H1 (cell line): ENCODE results near the gene MRPL50. TPM values are rescaled to one million over a fixed set of nuclear protein-coding genes. Genes with fewer than 3 reads are reported as not detected.

ENCODE experiments used
- CTCF ChIA-PET: fragments of 300-600 bp; sonication (Branson Sonifier 250); formaldehyde crosslinking; loops from one replicate; lab custom pipeline; 2021; ENCODE audit not compliant: partially characterized antibody; lab: Charles Lee
- POLR2A ChIA-PET: fragments of 300-600 bp; sonication (Branson Sonifier 250); formaldehyde crosslinking; loops from one replicate; lab custom pipeline; 2021; ENCODE audit warnings: inconsistent platforms; ENCODE audit not compliant: partially characterized antibody; lab: Charles Lee
- DNase-seq, 2 experiments: peaks; one replicate each; pipeline versions ENCODE4 v3.0.0 to v3.0.0-alpha.2; 2010 to 2022; ENCODE audit warnings: low spot score in 2 of 2, low read depth in 1 of 2, mixed read lengths in 1 of 2
- FAIRE-seq: peaks from 2 replicates; lab custom pipeline; 2011; peaks lifted over from hg19 to GRCh38; lab: Jason Lieb, UNC
- H2AFZ ChIP-seq: 2 replicates; pipeline ENCODE4 v1.8.1; 2012; ENCODE audit warnings: low read length, inconsistent platforms
- H2AK5ac ChIP-seq: 2 replicates; pipeline ENCODE4 v1.6.1; 2013; ENCODE audit warnings: low read depth, low read length
- H2BK120ac ChIP-seq: replicated peaks from 2 replicates; pipeline ENCODE3; 2013; ENCODE audit warnings: low read depth, low read length, inconsistent platforms
- H2BK12ac ChIP-seq: 2 replicates; pipeline ENCODE4 v1.6.1; 2013; ENCODE audit warnings: low read depth, low read length
- H2BK15ac ChIP-seq: 2 replicates; pipeline ENCODE4 v1.6.1; 2013; ENCODE audit warnings: low read length
- H2BK20ac ChIP-seq: 2 replicates; pipeline ENCODE4 v1.6.1; 2013; ENCODE audit warnings: low read length
- H2BK5ac ChIP-seq: 2 replicates; pipeline ENCODE4 v1.6.1; 2013; ENCODE audit warnings: low read depth, low read length
- H3K14ac ChIP-seq: 2 replicates; pipeline ENCODE4 v1.6.1; 2013; ENCODE audit warnings: inconsistent platforms; ENCODE audit not compliant: insufficient read length
- H3K18ac ChIP-seq: 2 replicates; pipeline ENCODE4 v1.6.1; 2013; ENCODE audit warnings: low read length; ENCODE audit errors: extremely low read depth
- H3K23ac ChIP-seq: 2 replicates; pipeline ENCODE4 v1.6.1; 2013; ENCODE audit warnings: inconsistent platforms; ENCODE audit not compliant: insufficient read length
- H3K23me2 ChIP-seq: 2 replicates; pipeline ENCODE4 v1.6.1; 2013; ENCODE audit warnings: low read depth, low read length
- H3K27ac ChIP-seq: 2 replicates; pipeline ENCODE4 v1.6.1; 2011; ENCODE audit warnings: low read depth, low read length, inconsistent platforms
- H3K27me3 ChIP-seq, 4 experiments: replicated peaks in 1 of 4; 1 replicate in 1 of 4; 2 replicates in 3 of 4; pipeline versions ENCODE4 v1.6.1 to v1.8.1; 2011 to 2013; ENCODE audit warnings: low read length in 3 of 4, mild to moderate bottlenecking in 3 of 4, inconsistent platforms in 2 of 4, mixed read lengths in 2 of 4, moderate library complexity in 1 of 4; ENCODE audit not compliant: control insufficient read depth in 3 of 4, insufficient read depth in 3 of 4; ENCODE audit errors: extremely low read depth in 1 of 4
- H3K36me3 ChIP-seq, 4 experiments: 2 replicates each; pipeline versions ENCODE4 v1.6.1 to v1.8.1; 2011 to 2013; ENCODE audit warnings: mild to moderate bottlenecking in 4 of 4, low read length in 3 of 4, moderate library complexity in 2 of 4, control low read depth in 1 of 4, inconsistent platforms in 1 of 4; ENCODE audit not compliant: insufficient read depth in 4 of 4, control insufficient read depth in 2 of 4
- H3K4ac ChIP-seq: replicated peaks from 2 replicates; pipeline ENCODE3; 2013; ENCODE audit warnings: low read length, low read depth, mixed read lengths, inconsistent platforms; ENCODE audit not compliant: insufficient read length
- H3K4me1 ChIP-seq, 4 experiments: replicated peaks in 1 of 4; 1 replicate in 1 of 4; 2 replicates in 3 of 4; pipeline versions ENCODE4 v1.6.1 to v1.8.1; 2011 to 2013; ENCODE audit warnings: low read length in 3 of 4, inconsistent platforms in 2 of 4, mixed read lengths in 1 of 4; ENCODE audit not compliant: insufficient read depth in 4 of 4, control insufficient read depth in 3 of 4
- H3K4me2 ChIP-seq, 2 experiments: 2 replicates each; pipeline versions ENCODE4 v1.6.1 to v1.8.1; 2011 to 2013; ENCODE audit warnings: low read depth in 2 of 2, low read length in 2 of 2, control low read depth in 1 of 2, inconsistent platforms in 1 of 2, mild to moderate bottlenecking in 1 of 2; ENCODE audit not compliant: insufficient read depth in 1 of 2
- H3K4me3 ChIP-seq, 4 experiments: fragments of 200-600, 300-600 bp in 1 of 4; sonication (generic), shearing (Covaris generic), sonication (Bioruptor Twin) in 1 of 4; 2 replicates each; pipeline versions ENCODE4 v1.5.1 to v1.8.1; 2011 to 2016; ENCODE audit warnings: low read length in 4 of 4, low read depth in 3 of 4, control low read depth in 2 of 4, inconsistent platforms in 2 of 4, mild to moderate bottlenecking in 2 of 4, mixed read lengths in 1 of 4, moderate library complexity in 1 of 4; ENCODE audit not compliant: insufficient read depth in 2 of 4; ENCODE audit errors: extremely low read depth in 1 of 4
- H3K56ac ChIP-seq: replicated peaks from 2 replicates; pipeline ENCODE3; 2013; ENCODE audit warnings: low read depth, mild to moderate bottlenecking, mixed read lengths, low read length, inconsistent platforms; ENCODE audit not compliant: insufficient read length
- H3K79me1 ChIP-seq: 2 replicates; pipeline ENCODE4 v1.6.1; 2013; ENCODE audit warnings: low read depth, low read length, control low read depth
- H3K79me2 ChIP-seq, 2 experiments: 2 replicates each; pipeline versions ENCODE4 v1.6.1 to v1.8.1; 2012 to 2013; ENCODE audit warnings: low read length in 2 of 2, mild to moderate bottlenecking in 2 of 2, inconsistent platforms in 1 of 2; ENCODE audit not compliant: insufficient read depth in 2 of 2, control insufficient read depth in 1 of 2
- H3K9ac ChIP-seq, 4 experiments: replicated peaks in 1 of 4; 1 replicate in 1 of 4; 2 replicates in 3 of 4; pipeline versions ENCODE4 v1.6.1 to v1.8.1; 2011 to 2013; ENCODE audit warnings: low read depth in 3 of 4, low read length in 3 of 4, control low read depth in 2 of 4, mild to moderate bottlenecking in 2 of 4, moderate library complexity in 2 of 4, inconsistent platforms in 1 of 4; ENCODE audit errors: extremely low read depth in 1 of 4
- H3K9me3 ChIP-seq, 2 experiments: 2 replicates each; pipeline versions ENCODE4 v1.6.1 to v1.8.1; 2012 to 2013; ENCODE audit warnings: mild to moderate bottlenecking in 2 of 2, moderate library complexity in 2 of 2, control low read depth in 1 of 2, inconsistent platforms in 1 of 2, low read depth in 1 of 2, low read length in 1 of 2, mixed read lengths in 1 of 2; ENCODE audit not compliant: insufficient read depth in 2 of 2
- H4K20me1 ChIP-seq, 2 experiments: replicated peaks in 1 of 2; 2 replicates each; pipeline versions ENCODE3 to v1.8.1; 2011 to 2013; ENCODE audit warnings: inconsistent platforms in 2 of 2, low read length in 2 of 2, mild to moderate bottlenecking in 1 of 2; ENCODE audit not compliant: insufficient read depth in 2 of 2, control insufficient read depth in 1 of 2
- H4K5ac ChIP-seq: 2 replicates; pipeline ENCODE4 v1.6.1; 2013; ENCODE audit warnings: low read length, low read depth, mixed read lengths, inconsistent platforms; ENCODE audit not compliant: insufficient read length
- H4K8ac ChIP-seq: 2 replicates; pipeline ENCODE4 v1.8.0; 2013; ENCODE audit warnings: mild to moderate bottlenecking, moderate library complexity, low read length, inconsistent platforms; ENCODE audit not compliant: insufficient read depth; ENCODE audit errors: extremely low read depth
- H4K91ac ChIP-seq: replicated peaks from 2 replicates; pipeline ENCODE3; 2013; ENCODE audit warnings: low read length, mixed read lengths, inconsistent platforms; ENCODE audit not compliant: insufficient read length
- ASH2L ChIP-seq: fragments of 200-600, 300-600 bp; sonication (generic); IDR thresholded peaks from one replicate; pipeline ENCODE4 v1.7.1; 2017; ENCODE audit warnings: low read length
- CBX5 ChIP-seq: fragments of 300-800, 300-1000 bp; sonication (generic); IDR thresholded peaks from 2 replicates; pipeline ENCODE4 v1.7.1; 2016; ENCODE audit warnings: antibody characterized with exemption, low read length, low read depth
- CREB1 ChIP-seq: IDR thresholded peaks from 2 replicates; pipeline ENCODE4 v1.6.1; 2012; ENCODE audit warnings: inconsistent platforms
- CTBP2 ChIP-seq: IDR thresholded peaks from 2 replicates; pipeline ENCODE4 v1.7.0; 2011; ENCODE audit warnings: borderline replicate concordance, mild to moderate bottlenecking, moderate library complexity, mixed read lengths, low read length; ENCODE audit not compliant: insufficient read depth, insufficient read length
- EZH2 ChIP-seq: fragments of 200-600 bp; sonication (generic); IDR thresholded peaks from 2 replicates; pipeline ENCODE4 v1.7.1; 2012; ENCODE audit warnings: low read depth, mild to moderate bottlenecking, moderate library complexity, low read length, inconsistent platforms; ENCODE audit not compliant: severe bottlenecking
- GABPA ChIP-seq: IDR thresholded peaks from 2 replicates; pipeline ENCODE4 v1.6.1; 2011; ENCODE audit warnings: mild to moderate bottlenecking, low read length, moderate library complexity, borderline replicate concordance; ENCODE audit not compliant: insufficient read depth
- JUND ChIP-seq: IDR thresholded peaks from 2 replicates; pipeline ENCODE4 v1.6.1; 2011; ENCODE audit warnings: mild to moderate bottlenecking, improper control_type of control experiment, low read length
- KDM4A ChIP-seq: IDR thresholded peaks from one replicate; pipeline ENCODE4 v1.7.1; 2012; ENCODE audit warnings: low read depth, mild to moderate bottlenecking, moderate library complexity, low read length, inconsistent platforms; ENCODE audit not compliant: severe bottlenecking
- NRF1 ChIP-seq: IDR thresholded peaks from 2 replicates; pipeline ENCODE4 v1.6.1; 2011; ENCODE audit warnings: mild to moderate bottlenecking, low read depth, low read length, improper control_type of control experiment
- POLR2A ChIP-seq, 2 experiments: IDR thresholded peaks; 1 replicate in 1 of 2; 2 replicates in 1 of 2; pipeline ENCODE4 v1.6.1; 2011; ENCODE audit warnings: low read depth in 2 of 2, low read length in 2 of 2, mild to moderate bottlenecking in 2 of 2; ENCODE audit errors: control extremely low read depth in 1 of 2
- RBBP5 ChIP-seq: IDR thresholded peaks from 2 replicates; pipeline ENCODE4 v1.7.1; 2012; ENCODE audit warnings: low read depth, mild to moderate bottlenecking, inconsistent platforms, low read length, moderate library complexity, borderline replicate concordance
- SP4 ChIP-seq: IDR thresholded peaks from 2 replicates; pipeline ENCODE4 v1.6.1; 2012; ENCODE audit warnings: low read length, inconsistent platforms
- USF2 ChIP-seq: IDR thresholded peaks from 2 replicates; pipeline ENCODE4 v1.6.1; 2011; ENCODE audit warnings: low read length, improper control_type of control experiment
- WGBS, 2 experiments: shearing (Covaris generic) in 1 of 2; methylation state at CpG; one replicate each; pipeline versions ENCODE4 v1.1.6 to v1.1.7; 2013 to 2015; ENCODE audit warnings: low lambda C conversion rate in 2 of 2, mixed read lengths in 2 of 2, inconsistent platforms in 1 of 2, low coverage in 1 of 2, missing lambda C conversion rate in 1 of 2; ENCODE audit not compliant: insufficient replicate concordance in 2 of 2, insufficient coverage in 1 of 2, insufficient read length in 1 of 2; ENCODE audit errors: extremely low coverage in 1 of 2, missing lambda C conversion rate in 1 of 2; 5-methylcytosine and 5-hydroxymethylcytosine counted together
- polyA plus RNA-seq, 7 experiments: library from polyadenylated mRNA; depleted of rRNA in 3 of 7; stranded (reverse) in 5 of 7; unstranded in 2 of 7; fragments of >200 nt in 5 of 7; fragments of 200-250 nt in 2 of 7; gene quantifications; 1 replicate in 5 of 7; 2 replicates in 1 of 7; 4 replicates in 1 of 7; pipeline versions ENCODE4 v1.2.1 to v1.2.3, GENCODE V29; 2011 to 2013; ENCODE audit warnings: missing spikeins in 2 of 7, mixed read lengths in 2 of 7
- total RNA-seq: library from RNA; stranded (reverse); fragmentation: NEBNext Ultra II Directional; extraction: Animal tissue kit (Norgen Biotek cat#: 25700); gene quantifications from 2 replicates; pipeline ENCODE4 v1.2.1, GENCODE V29; 2021

MRPL50 gene
- total and polyA plus RNA-seq, 2 of the 8 experiments (the other 6 are each of a cell fraction or from before 2014, with no cell fraction given): 17.8 to 25.1 TPM

DNA sequence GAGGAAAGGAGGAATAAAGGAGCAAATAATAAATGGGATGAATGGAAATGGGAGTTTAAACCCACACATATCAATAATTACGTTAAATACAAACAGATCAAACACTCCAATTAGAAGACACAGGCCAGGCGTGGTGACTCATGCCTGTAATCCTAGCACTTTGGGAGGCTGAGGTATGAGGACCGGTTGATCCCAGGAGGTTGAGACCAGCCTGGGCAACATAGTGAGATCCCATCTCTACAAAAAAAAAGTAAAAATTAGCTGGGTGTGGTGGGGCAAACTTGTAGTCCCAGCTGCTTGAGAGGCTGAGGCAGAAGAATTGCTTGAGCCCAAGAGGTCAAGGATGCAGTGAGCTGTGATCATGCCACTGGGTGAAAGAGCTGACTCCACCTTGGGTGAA, 17.3 kb downstream of the MRPL50 start:
- H3K9me3 ChIP-seq: peaks cover 6 to 10% of the 10 kb centered on the region in 2 experiments; a peak in 2 of 4 replicates
- H3K4ac ChIP-seq: no peak overlapping the region
- no peak overlapping the region for H3K9ac ChIP-seq
- ChIA-PET CTCF (interaction anchor here (0.6 to 2.0 kb wide), 2 partner anchors 8 to 231 kb away, joined by 3 to 8 read pairs; no protein-coding TSS in a partner anchor), POLR2A (interaction anchor here (0.7 to 2.6 kb wide), 2 partner anchors 17 to 20 kb away, joined by 3 to 9 read pairs; partner anchors contain the start of genes MRPL50 and ZNF189)
- H3K4me1 ChIP-seq: peaks cover 0 to 3% (median 0%) of the 10 kb centered on the region in 4 experiments; a peak in 3 of 7 replicates
- no peak overlapping the region for H4K8ac ChIP-seq
- H3K27ac ChIP-seq: no peak overlapping the region
- H2AFZ ChIP-seq: no peak overlapping the region
- H3K27me3 ChIP-seq: no peaks in the 10 kb centered on the region
- no peaks in the 10 kb centered on the region for H3K79me1 ChIP-seq
- H3K4me2 ChIP-seq: no peak overlapping the region
- no peak overlapping the region for H4K91ac ChIP-seq
- H2BK20ac ChIP-seq: no peak overlapping the region
- H3K79me2 ChIP-seq: no peaks in the 10 kb centered on the region
- H4K20me1 ChIP-seq: no peaks in the 10 kb centered on the region
- no peak overlapping the region for H2BK120ac ChIP-seq
- H3K4me3 ChIP-seq: no peak overlapping the region
- no peak for FAIRE-seq
- H2BK5ac ChIP-seq: no peak overlapping the region
- no peak overlapping the region for H2BK12ac ChIP-seq
- DNase-seq: no peak
- peaks cover 0 to 3% (median 0%) of the 10 kb centered on the region in 4 experiments; a peak in 2 of 8 replicates for H3K36me3 ChIP-seq
- no peaks in the 10 kb centered on the region for H3K23me2 ChIP-seq
- H3K56ac ChIP-seq: no peak overlapping the region
- H2BK15ac ChIP-seq: no peak overlapping the region
- no peak overlapping the region for H3K14ac ChIP-seq
- no peak overlapping the region for H3K18ac ChIP-seq
- no peak overlapping the region for H2AK5ac ChIP-seq
- WGBS, 2 experiments: 96% methylated on average over 3 of the region's 3 CpGs; no CpG with 5 or more reads in 1 of the 2 experiments
- no peak overlapping the region for H4K5ac ChIP-seq
- H3K23ac ChIP-seq: no peak overlapping the region
- no peak for TF ChIP-seq SP4
- TF ChIP-seq ASH2L: no peak
- TF ChIP-seq EZH2: no peak
- no peak for TF ChIP-seq CREB1
- TF ChIP-seq NRF1: no peak
- no peak for TF ChIP-seq JUND
- TF ChIP-seq CTBP2: no peak
- TF ChIP-seq GABPA: no peak
- no peak for TF ChIP-seq RBBP5
- TF ChIP-seq POLR2A (IDR thresholded peaks at IDR 0.05; ENCODE audit: control extremely low read depth in 1 of 2, low read depth in 2 of 2, low read length in 2 of 2): no peak
- TF ChIP-seq KDM4A: no peak
- no peak for TF ChIP-seq CBX5
- TF ChIP-seq USF2: no peak
